HG03135 (cell line): ENCODE data around the gene MPP3.

Experiments used
- ATAC-seq: cut with Tn5 transposase; IDR thresholded peaks from one replicate; pipeline ENCODE4 v1.9.1; 2021; ENCODE audit warnings: mild to moderate bottlenecking, moderate library complexity; ENCODE audit not compliant: unreplicated experiment

MPP3 gene

DNA sequence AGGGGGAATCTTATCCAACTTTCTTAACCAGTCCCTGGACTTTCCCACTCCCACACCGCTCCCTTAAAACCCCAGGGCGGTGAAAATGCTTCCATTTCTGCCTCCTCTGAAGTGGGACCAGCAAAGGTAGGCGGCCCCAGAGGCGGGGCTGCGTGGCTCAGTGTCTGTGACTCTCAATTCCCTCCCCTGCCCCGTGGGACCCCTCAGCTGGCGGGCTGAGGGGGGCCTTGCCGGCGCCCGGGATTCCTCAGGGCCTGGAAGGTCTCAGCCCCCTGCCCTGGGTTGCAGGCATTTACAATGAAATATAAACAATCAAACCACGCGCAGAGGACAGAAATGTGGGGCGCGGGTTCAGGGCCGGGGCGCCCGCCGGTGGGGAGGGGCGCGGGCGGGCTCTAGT, 78.0 kb downstream of the MPP3 start:
- no peak for ATAC-seq

DNA sequence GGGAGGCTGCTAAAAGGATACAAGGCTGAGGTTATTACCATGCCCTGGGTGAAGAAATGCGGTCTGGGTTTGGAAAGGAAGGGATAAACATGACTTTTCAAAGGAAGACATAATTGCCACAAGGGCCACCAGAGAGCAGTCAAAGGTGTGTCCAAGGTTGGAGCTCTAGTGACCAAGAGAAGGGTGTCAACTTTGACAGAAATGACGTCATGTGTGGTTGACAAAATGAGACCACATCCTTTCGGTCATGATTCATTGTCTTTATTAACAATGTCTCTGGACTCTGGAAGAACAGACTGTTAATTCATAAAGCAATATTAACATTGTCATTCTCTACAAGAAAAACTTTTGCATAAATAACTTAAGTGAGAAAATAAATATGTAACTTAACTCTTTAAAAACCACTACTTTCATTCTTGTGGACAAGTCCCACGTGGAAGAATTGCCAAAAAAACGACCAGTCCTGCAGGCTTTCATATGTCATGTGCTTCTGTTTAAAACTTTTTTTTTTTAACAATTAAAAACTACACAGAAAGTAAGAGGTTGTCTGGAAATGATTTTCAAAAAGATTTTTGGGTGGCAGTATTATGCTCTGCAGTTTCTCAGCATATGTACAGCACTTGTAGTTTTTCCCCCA, 79.3 kb downstream of the MPP3 start:
- ATAC-seq = no peak
